ENCODE data around the gene DOK7. TPM values are rescaled to one million over a fixed set of nuclear protein-coding genes. Genes with fewer than 3 reads are reported as not detected.
"Not testable (repeated sequence)": the region's sequence is repeated elsewhere in the genome, so short reads cannot be mapped to it uniquely, and the experiment has no call there.

DOK7 gene
- polyA plus RNA-seq, 12 donors: 6.3 to 29.6 (median 11.5) TPM; not detected in 1

DNA sequence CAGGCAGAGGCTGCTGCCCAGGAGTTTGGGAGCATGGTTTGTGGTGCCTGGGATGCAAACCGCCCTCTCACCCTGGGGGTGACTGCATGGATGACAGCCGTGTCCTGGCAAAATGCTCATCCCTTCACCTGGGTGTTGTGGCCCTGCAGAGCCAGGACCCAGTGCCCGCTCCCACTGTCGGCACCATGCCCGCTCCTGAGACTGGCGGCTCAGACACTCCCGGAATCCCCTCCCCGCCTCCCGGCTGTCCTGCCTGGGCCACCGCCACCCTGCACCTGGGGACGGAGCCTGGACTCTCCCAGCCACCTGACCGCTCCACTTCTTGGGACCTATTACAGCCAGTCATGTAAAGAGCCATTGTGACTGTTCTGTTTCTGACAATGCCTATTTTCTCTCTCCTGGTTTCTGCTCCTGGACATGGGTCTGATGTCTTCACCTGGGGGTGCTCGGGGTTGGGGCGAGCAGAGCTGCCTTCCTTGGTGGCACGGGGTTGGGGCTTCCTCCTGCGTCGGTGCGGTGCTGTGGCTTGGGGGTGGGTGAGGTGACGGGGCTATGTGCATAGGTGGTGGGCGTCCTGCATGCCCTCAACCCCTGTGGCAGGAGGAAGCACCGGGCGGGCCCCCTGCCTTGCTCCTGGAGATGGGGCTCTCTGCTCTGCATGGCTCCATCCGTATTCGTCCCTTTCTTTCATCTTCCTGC lies 38.2 kb downstream of the DOK7 start:
- no peak for DNase-seq

DNA sequence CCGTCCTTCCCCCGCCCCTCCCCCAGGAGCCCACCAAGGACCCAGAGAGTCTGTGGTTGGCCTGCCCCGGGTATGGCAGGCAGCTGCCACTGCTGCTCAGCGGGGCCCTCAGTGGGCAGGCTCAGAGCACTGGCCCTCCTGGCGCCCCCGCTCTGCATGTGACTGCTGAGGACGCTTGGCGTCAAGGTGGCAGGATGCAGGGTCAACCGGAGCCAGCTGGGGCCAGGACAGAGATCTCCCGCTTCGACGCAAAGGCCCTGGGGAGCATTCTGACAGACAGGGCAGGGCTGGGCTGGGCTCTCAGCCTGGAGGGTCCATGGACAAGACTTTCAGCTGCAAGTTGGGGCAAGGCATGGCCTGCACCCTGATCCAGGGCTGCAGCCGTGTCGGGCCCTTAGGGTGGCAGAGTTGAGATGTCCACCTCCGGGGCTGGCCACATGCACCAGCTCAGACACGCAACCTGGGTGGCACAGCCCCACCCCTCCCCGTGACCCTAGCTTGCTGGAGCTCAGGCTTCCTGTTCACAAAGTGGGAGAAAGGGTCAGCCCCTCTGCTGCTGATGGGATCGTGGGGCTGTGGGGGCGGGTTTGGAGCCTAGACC lies 38.8 kb downstream of the DOK7 start:
- DNase-seq: no peak

DNA sequence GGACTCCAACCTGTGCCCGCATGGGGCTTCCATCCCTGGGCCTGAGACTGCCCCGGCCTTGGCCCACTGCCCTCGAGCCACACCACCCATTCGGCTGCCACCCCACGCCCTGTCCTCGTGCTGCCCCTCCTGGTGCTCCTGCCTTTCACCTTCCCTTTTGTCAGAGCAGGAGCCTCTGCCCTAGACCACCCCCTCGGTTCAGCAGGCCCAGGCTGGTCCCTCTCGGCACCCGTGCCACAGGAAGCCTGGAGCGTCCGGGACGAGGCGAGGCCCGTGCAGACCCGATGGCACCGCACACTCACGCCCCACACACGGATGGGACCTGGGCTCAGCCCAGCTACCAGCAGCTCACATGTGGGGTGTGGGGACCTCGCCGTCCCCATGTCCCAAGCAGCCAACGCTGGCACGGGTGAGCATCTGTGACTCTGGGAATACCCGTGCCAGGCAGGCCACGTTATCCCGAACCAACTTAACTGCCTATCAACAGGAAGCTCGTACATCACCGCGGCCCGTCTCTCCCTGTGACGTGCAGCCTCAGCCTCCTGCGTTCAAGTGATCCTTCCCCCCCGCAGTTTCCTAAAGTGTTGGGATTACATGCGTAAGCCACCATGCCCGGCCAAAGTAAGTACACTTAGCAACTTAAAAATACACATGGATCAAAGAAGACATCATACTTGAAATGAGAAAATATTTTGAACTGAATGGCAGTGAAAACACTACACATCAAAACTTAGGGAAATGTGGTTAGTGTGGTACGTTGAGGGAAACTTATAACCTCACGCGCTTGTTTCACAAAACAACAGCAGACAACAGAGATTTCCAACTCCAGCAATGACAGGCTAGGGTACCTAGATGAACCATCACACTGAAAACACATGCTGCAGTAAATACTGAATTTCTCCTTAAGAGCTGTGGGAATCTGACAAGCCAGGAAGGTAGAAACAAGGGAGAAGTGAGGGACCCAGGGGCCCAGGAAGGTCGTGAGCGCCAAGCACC lies 40.1 kb downstream of the DOK7 start:
- DNase-seq: no peak

DNA sequence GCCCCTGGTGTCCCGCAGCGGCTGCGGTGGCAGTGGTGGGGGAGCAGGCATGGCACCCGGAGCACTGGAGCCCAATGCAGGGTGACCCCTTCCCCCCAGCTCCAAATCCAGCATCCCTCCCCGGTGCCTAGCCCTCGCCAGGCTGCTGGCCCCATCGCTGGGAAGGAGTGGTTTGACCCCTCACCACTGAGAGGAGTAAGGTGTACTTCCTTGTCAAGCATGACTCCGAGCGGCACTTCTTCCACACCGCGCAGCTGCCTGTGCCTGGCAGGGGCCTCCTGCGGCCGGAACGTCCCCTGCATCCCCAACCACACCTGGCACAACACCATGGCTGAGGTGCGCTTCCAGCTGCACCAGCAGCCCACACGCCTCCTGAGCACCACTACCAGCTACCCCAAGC lies 42.1 kb downstream of the DOK7 start:
- DNase-seq: no peak

DNA sequence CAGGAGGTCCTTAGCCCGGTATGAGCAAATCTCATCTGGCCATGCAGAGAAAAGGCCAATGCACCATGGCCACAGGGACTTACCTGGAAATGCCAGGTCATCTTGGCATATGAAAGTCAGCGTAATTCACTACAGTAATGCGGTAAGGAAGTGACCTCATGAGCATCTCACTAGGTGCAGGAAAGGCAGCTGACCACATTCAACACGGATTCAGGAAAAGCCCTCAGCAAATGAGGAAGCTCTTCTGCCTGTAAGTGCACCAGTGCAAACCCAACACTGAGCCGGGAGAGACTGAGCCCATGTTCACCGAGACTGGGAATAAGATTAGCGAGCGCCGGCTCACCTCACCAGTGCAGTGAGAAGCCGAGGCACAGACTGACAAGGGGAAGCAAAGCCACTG lies 45.4 kb downstream of the DOK7 start:
- no peak for DNase-seq

DNA sequence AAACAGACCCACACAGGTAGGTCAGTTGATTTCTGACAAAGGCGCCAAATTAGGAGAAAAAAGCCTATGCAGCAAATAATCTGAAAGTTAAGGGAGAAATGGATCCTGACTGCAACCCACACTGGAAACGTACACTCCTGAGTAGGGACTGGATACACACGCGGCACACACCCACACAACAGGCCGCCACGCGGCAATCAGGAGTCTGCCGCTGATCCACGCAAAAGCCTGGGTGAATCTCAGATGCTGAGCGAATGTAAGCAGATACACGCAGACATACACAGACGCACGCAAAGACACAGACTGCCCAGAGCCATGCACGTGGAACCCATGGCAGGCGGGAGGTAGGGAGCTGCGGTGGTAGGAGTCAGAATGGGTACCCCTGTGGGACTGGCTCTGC lies 47.4 kb downstream of the DOK7 start:
- DNase-seq: no peak

DNA sequence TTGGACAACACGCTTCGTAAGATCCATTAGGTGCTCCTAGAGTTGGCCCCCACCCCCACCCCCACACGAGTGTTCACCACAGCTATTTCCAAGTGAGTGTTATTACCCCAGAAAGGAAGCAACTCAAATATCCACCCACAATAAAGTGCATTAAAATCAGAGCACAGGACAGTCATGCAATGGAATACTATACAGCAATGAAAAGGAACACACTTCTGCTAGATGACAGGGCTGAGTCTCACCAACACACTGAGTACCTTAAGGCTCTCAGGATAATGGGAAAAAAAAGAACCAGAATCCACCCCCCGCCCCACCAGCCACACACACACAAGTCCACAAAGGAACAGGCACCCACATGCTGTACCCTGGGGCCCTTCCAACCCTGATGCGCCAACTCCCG lies 48.1 kb downstream of the DOK7 start:
- DNase-seq: no peak

DNA sequence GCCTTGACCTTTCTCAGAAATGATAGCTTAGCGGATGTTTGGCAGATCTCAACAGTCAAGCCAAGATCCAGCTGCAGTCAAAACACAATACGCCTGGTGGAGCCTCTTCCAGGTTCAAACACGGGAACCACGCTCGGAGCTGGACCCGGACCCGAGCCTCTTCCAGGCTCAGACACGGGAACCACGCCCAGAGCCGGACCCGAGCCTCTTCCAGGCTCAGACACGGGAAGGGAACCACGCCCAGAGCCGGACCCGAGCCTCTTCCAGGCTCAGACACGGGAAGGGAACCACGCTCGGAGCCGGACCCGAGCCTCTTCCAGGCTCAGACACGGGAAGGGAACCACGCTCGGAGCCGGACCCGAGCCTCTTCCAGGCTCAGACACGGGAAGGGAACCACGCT lies 48.5 kb downstream of the DOK7 start:
- DNase-seq: not testable (repeated sequence)

DNA sequence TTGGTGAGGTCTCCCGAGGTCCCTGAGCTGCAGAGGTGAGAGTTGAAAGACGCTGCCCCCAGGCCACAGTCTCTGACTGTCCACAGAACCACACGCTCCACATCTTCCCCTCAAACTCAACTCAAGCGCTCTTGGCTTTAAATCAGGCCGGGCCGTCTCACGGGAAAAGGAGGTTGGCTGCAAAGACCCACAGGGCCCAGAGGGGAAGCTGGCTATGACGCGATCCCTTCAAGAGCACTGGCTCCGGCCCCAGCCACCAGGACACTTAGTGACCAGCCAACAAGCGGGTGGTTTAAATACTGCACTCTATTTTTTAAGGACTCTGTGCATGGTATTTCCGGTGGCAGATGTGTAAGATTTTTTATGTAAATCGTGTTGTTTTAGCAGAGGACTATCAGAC lies 49.2 kb downstream of the DOK7 start:
- DNase-seq: no peak

DNA sequence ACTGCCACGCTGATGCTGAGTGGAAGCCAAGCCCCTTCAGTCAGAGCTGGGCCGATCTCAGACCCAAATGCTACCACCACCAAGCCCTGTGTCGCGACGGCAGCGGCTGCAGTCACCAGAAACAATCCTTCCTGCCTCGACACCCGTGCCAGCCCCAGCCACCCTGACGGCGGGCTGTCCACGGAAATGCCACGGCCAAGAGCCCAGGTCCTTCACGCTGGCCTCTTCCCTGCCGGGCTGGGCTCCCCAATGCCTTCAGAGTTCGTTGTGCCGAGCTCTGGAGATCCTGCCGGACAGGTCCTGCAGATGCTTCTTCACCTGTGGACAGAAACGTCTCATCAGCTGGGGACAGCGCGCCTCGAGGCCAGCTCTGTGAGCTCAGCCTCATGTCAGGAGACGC lies 49.6 kb downstream of the DOK7 start:
- DNase-seq: no peak

DNA sequence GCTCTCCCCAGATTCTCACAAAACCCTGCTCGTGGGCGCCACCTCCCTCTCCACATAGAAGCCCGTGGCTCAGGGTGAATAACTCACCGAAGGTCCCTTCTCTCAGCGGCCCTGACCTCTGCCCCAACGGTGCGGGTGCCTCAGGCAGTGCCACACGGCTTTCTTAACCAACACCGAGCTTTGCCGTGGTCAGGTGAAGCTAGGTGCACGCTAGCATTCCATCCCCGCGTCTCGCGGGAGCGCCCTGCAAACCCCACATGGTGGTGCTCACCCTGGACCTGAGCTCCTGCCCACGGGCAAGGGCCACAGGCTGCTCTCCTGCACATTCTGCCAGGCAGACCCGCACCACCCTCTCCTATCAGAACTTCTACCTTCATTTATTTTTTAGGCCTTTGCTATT lies 50.7 kb downstream of the DOK7 start:
- no peak for DNase-seq

DNA sequence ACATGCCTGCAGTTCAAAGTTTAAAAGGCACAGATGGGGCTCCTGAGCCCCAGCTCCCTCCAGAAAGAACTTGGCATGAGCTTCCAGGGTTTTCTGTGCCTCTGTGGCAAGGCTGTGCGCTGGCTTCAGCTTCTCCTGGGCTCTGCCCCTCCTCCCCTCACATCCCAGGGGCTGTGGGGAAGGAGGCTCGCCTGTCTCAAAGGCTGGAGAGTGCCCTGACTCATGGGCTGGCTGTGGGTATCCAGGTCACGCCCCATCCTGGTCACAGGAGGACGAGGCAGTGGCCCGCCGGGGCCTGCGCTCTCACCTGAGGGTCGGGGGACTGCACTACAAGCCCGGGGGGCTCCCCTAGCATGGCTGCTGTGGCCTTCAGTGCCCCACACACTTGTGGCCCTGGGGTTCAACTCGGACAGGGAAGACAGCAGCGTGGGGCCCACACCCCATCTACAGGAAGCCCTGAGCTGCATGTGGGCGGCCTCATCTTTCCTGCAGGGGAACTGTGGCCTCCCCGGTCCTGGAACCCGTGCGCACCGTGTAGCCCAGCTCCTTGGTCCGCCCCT lies 51.2 kb downstream of the DOK7 start:
- no peak for DNase-seq

DNA sequence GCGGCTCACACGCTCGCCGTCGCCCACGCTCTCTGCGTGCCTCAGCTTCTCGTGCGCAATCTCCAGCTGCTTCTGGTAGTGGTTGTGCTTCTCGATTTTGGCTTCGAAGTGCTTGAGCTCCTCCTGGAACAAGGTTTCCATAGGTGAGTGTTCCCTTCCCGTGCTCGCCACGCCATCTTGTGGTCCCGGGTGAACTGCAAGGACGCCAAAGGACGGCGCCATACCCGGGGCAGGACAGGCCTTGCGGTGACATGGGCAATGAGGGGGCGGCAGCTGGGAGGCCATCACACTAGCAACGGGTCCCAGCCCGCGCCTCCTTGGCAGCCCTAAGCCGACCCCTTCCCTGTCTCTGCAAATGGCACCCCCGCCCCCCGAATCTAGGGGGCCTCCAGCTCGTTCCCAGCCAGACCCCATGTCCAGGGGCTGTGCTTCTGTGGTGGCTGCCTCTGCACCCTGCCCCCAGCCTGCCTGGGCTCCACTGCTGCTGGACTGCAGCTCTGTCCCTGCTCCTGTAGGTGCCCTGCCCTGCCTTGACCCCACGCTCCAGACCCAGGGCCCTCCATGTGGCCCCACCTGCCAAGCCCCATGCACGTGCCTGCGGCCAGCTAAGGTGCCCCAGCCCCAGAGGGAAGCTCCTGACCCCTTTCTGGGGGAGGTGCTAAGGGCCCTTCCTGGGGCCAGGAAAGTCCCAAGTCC lies 51.8 kb downstream of the DOK7 start:
- DNase-seq: no peak

DNA sequence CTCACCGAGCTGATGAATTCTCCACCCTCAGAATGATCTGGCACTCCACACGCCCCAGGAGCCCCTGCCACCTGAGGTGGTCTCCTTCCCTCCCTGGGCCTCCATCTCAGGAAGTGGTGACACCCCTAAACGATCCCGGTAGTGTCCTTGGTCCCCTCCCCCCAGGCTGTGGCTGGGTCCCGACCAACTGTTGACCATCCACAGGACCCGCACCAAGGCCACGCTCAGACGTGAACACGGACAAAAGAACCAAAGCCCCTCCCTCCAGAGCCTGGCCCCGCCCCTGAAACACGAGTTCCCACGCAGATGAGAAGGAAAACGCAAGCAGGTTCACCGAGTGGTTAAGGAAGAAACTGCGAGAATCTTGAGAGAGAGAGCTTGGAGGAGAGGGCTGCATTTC lies 52.5 kb downstream of the DOK7 start:
- no peak for DNase-seq

DNA sequence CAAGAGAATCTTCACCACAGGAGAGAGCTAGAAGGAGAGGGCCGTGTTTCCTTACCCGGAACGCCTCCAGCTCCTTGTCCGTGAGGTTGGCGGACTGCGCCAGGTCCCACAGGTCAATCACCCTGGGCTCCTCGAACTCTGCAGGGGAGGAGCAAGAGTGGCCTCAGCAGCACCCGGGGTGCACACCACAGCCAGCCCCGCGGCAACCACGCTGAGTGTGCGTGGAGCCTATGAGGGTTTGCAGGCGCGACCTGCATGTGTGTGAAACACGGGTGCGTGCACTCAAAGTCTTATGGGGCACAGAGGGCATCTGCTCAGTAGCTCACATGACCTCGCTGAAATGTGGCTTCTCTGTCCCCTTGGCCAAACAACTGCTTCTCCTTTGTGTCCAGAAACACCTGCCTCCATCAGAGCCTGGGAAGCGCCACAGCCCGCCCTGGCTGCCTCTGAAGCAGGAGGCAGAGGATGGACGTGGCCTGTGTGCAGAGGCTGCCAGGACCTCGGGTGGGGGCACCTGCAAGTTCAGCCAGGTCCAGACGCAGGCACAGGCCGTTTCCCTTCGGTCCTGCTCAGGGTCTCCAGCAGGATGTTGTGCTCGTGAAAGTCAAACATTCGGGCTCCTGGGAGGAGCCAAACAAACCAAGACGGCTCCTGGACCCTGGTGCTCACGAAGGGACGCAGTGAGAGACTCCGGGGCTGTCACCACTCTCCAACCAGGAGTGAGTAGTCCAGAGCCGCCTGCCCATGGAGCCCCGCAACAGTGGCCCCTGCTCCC lies 53.1 kb downstream of the DOK7 start:
- DNase-seq: no peak

DNA sequence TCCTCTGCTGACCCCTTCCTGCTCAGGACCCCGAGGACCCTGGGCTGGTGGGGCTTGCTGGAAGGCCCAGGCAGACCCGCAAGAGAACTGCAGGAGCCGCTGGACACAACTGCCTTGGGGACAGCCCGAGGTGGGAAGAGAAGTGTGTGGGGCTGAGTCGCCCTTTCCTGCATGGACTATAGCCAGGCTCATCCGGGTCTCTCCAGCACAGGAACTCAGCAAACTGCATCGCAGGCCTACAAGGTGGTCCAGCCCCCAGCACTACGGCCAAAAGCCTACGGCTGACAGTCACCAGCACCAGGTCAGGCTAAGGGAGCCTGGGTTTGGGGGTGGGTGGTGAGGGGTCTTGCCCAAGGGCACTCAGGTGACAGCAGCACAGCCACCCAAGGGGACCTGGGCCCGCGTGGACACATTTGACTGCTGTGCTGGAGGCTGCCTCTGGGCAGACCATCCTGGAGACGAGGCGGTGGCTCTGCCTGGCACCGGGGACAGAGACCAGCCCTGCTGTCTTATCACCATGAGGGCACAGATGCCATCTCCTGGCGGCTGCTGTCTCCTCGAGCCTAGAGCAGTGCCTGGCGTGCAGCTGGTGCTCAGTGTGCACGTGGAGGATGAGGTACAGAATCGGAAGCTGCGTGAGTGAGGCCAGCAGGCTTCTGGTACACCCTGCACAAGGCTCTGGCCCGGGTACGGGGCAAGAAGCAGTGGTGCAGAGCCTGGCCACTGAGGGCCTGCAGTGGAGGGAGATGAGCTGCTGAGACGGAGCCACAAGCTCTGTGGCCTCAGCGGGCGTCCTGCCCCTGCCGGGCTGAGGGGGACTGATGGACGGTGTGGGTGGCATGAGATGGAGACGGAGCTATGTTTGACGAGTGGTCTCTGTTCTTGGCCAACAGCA lies 54.0 kb downstream of the DOK7 start:
- no peak for DNase-seq

DNA sequence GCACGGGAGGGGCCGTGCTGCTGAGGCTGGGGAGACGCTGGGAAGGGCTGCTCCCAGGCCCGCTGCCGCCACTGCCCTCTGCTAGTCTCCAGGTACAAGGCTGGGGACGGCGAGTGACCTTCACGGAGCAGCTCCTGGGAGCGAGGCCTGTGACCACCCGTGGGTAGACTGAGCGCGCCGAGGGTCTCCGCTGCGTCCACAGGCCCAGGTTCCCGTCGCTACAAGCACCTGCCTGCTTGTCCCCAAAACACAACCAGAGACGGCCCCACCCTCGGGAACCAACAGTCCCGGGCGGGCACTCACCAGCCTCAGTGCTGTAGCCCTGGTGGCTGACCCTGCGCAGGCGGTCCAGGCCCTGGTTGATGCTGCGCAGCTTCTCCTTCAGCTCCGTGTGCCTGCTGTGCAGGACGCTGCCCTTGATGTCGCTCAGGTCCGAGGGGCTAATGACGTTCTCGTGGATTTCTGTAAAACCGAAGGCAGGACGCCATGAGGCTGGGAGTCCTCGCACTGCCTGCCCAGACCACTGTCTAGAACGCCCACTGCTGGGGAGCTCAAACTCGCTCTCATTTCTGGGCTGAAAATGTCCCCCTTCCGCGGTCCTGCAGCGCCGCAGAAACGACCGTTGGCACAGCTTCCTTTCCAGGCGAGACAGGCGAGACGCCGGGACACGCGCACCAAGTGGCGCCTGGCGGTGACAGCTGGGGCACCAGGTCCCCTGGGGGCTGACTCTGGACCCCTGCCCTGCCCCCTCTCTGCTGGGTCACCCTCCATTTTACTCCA lies 54.8 kb downstream of the DOK7 start:
- DNase-seq: no peak

DNA sequence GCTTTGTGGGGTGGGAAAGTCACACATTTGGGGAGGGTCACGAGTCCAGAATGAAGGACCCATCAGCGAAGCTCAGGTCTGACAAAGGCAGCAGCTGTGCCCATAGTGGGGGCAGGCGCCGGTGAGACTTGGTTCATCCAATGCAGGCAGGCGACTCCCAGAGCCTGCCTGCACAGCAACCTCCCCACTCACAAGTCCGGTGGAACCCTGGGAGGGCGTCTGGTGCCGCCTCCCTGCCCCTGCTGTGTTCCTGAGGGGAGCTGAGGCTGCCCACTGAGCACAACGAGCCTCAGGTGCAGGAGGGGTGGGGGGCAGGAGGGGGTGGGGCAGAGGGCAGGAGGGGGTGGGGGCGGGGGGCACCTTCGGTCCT lies 55.4 kb downstream of the DOK7 start:
- no peak for DNase-seq

DNA sequence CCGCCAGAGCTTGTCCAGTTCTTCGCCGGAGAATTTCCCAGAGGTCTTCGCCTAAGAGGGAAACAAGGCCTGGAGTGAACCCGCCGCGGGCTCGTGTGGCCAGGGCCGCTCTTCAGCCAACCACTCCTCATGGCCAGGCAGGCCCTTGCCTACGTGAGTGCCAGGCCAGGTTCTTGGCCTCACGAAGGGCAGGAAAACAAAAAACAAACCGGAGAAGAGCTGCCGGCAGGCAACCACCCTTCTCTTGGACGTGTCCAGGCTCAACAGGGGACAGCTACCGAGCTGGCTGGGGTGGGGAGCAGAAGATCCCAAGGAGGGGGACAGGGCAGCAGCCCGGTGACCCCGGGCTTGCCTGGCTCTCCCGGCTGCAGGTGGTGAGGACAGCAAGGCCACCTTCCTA lies 55.8 kb downstream of the DOK7 start:
- no peak for DNase-seq
